Amygdala (tissue), 56 donors: Measurements from ENCODE around the gene HACD2.
"Not testable (repeated sequence)": the region's sequence is repeated elsewhere in the genome, so short reads cannot be mapped to it uniquely, and the experiment has no call there.

Experiments used
- DNase-seq, 56 donors: peaks; one replicate each; lab custom pipeline; 2025; lab: John Stamatoyannopoulos, UW

HACD2 gene

GRCh38 chr3:123488645-123489347 is 96.1 kb downstream of the HACD2 start:
- DNase-seq = no peak

- DNase-seq = not testable (repeated sequence)
These were observed 97.8 kb downstream of the HACD2 start for GRCh38 chr3:123487063-123487462.

- DNase-seq = no peak
These were observed 98.4 kb downstream of the HACD2 start for GRCh38 chr3:123486460-123486859.

- no peak for DNase-seq
These were observed 99.3 kb downstream of the HACD2 start for GRCh38 chr3:123485551-123485950.

GRCh38 chr3:123483146-123483545 is 101.7 kb downstream of the HACD2 start:
- DNase-seq = no peak

DNA sequence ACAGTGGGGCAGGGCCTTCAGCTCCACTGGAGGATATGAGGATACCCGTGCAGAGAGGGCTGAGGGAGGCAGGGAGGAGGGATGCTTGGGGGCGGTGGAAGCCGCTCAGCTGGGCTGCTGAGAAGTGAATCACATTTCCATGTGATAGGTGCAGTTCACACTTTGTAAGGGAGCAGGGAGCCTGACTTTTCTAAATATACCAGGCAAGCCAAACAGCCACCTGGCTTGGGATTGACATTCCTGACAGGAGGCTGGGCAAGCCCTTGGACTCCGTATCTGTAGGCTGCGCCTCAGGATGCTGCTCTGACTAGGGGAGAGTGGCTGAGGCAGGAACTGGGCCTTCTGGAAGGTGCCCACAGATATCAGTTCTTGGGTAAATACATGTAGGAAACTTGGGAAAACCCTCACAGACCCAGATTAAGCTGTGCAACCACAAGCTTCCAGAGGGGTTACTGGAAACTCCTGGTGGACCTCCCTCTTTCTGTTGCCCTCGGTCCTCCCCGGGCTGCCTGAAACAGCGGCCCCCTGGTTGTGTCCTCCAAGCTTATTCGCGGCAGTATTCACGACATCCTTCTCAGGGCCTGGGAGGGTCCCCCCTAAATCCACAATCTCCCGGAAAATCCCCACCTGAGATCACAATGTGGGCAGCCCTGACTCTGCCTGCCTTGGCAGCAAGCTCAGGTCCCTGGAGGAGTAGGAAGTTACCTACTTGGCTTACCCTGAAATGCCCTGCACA is 103.0 kb downstream of the HACD2 start:
- DNase-seq = peak in 7 of 56 donors; percentile 3 to 30 (median 10)

DNA sequence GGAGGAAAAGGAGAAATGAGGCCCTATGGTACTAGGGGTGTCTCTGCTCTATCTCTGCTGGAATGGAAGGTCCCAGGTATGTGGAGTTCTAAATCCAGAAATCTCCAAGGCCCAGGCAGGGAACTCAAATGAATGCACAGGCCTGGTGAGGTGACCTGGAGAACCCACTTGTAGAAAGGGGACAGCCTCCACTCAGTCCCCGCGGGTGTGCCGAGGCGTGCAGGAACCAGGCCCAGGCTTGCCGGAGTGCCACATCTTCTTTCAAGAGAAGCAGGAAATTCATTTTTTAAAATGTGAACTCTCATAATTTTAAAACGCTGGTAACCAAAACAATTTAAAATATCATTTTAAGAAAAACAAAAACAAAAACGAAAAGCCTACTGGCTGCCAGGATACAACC is 103.8 kb downstream of the HACD2 start:
- DNase-seq = no peak

DNA sequence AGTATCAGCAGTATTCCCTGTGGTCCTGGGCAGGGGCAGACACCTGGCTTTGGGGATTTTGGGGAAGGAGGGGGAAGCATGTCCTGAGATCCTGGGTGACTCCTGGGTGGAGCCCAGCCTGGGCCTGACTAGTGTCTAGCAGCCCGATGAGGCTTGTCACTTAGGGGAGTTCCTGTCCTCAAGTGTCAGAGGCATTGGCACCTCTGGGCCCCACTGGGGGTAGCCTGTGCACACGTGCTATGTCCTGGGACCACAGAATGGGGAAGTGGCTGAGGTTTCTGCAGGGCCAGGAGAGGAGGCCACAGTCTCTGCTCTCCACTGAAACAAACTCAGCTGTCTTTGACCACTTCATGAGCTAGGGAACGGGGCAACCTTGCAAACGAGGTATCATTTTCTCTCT is 104.4 kb downstream of the HACD2 start:
- DNase-seq = no peak

GRCh38 chr3:123479891-123480290 is 105.0 kb downstream of the HACD2 start:
- DNase-seq = no peak

- no peak for DNase-seq
These were observed 106.5 kb downstream of the HACD2 start for GRCh38 chr3:123478314-123478713.

GRCh38 chr3:123476967-123477750 is 107.7 kb downstream of the HACD2 start:
- DNase-seq = no peak

DNA sequence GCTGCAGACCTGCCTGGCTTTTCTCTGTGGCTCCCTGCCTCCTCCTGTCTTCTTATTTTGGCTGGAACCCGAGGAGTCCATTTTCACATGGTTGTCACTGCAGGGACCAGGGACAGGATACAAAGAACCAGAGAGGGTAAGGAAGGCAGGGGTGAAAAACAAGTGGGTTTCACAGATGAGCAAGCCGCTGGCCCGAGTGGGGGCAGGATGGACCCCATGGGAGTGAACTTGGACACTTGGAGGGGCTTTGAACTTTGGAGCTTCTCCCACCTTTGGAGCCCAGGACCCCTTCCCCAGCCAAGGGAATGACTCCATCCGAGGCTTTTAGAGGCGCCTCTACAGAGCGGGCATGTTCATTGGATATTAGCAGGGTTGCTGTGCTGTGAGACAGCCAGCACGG is 109.1 kb downstream of the HACD2 start:
- DNase-seq = no peak

DNA sequence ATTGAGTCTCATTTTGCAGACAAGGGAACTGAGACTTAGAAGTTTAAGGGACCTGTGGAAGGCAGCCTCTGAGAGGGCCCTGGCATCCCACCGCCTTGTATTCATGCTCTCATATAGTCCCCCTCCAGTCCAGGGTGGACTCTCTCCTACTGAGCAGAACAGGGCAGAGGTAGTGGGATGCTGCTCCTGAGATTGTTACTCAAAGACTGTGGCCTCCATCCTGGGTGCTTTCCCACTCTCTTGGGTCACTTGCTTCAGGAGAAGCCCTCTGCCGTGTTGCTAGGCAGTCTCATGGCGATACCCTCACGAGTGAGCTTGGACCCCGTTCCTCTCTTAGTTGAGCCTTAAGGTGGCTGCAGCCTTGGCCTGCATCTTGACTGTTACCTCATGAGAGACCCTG is 113.7 kb downstream of the HACD2 start:
- DNase-seq = no peak

DNA sequence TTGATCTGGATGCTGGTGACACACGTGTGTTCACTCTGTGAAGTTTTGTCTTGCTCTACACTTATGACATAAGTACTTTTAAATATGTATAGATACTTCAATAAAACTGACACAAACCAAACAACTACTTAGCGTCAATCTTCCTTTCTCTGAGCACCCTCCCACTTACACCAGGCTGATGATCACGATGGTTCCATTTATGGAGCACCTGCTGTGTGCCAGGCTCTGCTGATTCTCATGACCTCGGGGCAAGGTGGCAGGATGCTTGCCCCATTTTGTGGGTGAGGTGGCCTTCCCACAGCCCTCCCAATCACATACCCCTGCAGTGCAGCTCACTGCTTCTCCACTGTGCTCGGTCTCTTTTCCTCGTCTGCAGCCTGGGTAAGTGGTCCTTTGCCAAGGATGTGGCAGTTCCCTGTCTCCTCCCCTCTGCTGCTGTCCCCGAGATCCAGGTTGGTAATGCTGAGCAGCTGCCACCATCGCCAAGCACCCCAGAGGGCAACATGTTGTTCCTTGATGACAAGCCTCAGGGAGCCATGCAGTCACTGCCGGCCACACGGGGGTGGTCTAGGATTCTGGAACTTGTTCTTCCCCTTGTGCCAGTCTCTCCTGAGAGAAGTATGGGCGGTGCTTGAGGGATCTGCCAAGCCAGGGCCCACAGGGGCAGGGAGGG is 115.4 kb downstream of the HACD2 start:
- no peak for DNase-seq

DNA sequence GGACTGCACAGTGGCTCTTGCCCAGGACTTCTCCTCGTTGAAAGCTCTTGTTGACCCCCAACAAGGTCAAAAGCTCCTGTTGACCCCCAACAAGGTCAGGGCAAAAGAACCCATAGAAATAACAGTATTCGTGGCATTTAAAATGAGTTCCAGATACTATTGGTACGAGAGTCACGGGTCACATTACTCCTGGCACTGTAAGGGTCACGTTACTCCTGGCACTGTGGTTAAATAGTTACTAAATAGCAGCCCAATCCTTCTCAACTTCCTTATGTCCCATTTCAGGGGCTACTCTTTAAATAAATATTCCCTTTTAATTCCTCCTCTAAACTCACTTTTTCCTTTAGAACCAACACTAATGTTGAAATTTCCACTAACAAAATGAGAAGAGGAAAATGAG is 117.8 kb downstream of the HACD2 start:
- no peak for DNase-seq

GRCh38 chr3:123464211-123464610 is 120.6 kb downstream of the HACD2 start:
- DNase-seq = no peak

GRCh38 chr3:123459862-123460261 is 125.0 kb downstream of the HACD2 start:
- no peak for DNase-seq

DNA sequence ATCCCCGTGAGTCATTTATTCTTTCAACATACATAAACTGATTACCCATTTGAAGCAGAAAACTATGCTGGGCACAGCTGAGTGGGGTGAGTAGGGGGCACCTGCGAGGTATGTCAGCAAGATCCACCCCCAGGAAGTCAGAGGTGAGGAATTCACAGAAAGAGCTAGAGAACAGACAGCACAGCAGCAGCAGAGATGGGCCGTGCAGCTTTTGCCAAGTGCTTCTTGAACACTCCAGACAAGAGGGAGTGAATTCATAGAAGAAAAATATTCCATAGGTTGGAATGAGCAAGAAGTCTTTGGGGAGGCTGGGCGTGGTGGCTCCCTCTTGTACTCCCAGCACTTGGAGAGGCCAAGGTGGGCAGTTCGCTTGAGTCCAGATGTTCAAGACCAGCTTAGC is 126.6 kb downstream of the HACD2 start:
- no peak for DNase-seq

- no peak for DNase-seq
These were observed 127.0 kb downstream of the HACD2 start for GRCh38 chr3:123457841-123458240.

DNA sequence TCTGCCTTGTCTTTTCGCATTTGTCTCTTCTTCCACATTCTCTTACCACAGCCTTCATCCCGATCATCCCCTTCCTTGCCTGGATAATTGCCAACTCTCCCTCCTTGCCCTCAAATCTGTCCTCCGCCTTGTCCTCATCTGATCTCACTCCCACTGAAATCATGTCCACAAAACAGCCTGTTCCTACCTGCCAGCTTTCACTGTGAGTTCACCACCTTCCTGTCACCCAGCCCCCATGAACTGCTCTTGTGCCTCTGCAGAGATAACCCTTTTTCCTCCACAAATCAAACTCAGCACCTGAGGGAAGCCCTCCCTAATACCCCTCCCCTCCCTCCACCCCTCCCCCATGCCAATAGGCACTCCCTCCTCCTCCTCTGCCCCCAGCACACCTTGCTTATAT is 131.2 kb downstream of the HACD2 start:
- DNase-seq = no peak

- no peak for DNase-seq
These were observed 133.7 kb downstream of the HACD2 start for GRCh38 chr3:123451186-123451585.
